Bronchial epithelial cell (primary cell): ENCODE results near the gene ZNF148. TPM values are rescaled to one million over a fixed set of nuclear protein-coding genes. Genes with fewer than 3 reads are reported as not detected.
A peak's percentile ranks its signal among the peaks of the same experiment; 100 is the strongest.

Experiments
- DNase-seq: peaks from one replicate; pipeline ENCODE4 v3.0.0-alpha.2; 2010; ENCODE audit warnings: low read depth
- FAIRE-seq: peaks from 2 replicates; lab custom pipeline; 2011; peaks lifted over from hg19 to GRCh38; lab: Jason Lieb, UNC
- H3K27me3 ChIP-seq: 2 replicates; pipeline ENCODE4 v1.5.1; 2011; ENCODE audit warnings: low read length; ENCODE audit not compliant: control insufficient read depth, insufficient read depth
- H3K36me3 ChIP-seq: 2 replicates; pipeline ENCODE4 v1.5.1; 2011; ENCODE audit warnings: low read length; ENCODE audit not compliant: control insufficient read depth, insufficient read depth
- H3K4me3 ChIP-seq: 2 replicates; pipeline ENCODE4 v1.5.1; 2011; ENCODE audit warnings: mild to moderate bottlenecking, low read depth, low read length, control low read depth
- CTCF ChIP-seq: IDR thresholded peaks from 2 replicates; pipeline ENCODE4 v1.5.1; 2011; ENCODE audit warnings: mild to moderate bottlenecking, moderate library complexity, low read length, control low read depth, inconsistent platforms; ENCODE audit not compliant: insufficient read depth, severe bottlenecking
- total RNA-seq: library from RNA; depleted of rRNA; stranded (reverse); fragments of >200 nt; gene quantifications from 2 replicates; pipeline ENCODE4 v1.2.1, GENCODE V29; 2014

The ZNF148 gene
- total RNA-seq, 1 donor from 2014 or later, result 26.1 TPM

DNA sequence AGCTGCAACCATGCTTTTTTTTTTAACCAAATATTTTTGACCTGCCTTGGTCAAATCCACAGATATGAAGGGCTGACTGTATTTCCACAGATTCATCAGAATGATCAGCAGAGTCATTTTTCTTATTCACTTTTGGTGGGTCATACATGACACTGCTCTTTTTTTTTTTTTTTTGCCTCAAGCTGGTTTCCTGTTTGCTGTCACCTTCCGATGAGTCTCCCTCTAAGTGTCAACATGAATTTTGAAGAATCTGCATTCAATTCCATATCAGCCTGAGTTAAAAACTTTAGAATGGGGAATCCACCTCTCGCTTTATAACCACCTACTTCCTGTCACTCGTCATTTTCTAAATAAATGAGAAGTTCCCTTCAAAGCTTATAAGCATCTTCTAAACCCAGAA, 160.4 kb downstream of the ZNF148 start:
- Histone ChIP-seq H3K27me3 (no peaks in the 10 kb centered on the region), H3K36me3 (no peaks in the 10 kb centered on the region), H3K4me3 (no peak overlapping the region)
- DNase-seq (no peak), FAIRE-seq (no peak)
- no peak for TF ChIP-seq CTCF

DNA sequence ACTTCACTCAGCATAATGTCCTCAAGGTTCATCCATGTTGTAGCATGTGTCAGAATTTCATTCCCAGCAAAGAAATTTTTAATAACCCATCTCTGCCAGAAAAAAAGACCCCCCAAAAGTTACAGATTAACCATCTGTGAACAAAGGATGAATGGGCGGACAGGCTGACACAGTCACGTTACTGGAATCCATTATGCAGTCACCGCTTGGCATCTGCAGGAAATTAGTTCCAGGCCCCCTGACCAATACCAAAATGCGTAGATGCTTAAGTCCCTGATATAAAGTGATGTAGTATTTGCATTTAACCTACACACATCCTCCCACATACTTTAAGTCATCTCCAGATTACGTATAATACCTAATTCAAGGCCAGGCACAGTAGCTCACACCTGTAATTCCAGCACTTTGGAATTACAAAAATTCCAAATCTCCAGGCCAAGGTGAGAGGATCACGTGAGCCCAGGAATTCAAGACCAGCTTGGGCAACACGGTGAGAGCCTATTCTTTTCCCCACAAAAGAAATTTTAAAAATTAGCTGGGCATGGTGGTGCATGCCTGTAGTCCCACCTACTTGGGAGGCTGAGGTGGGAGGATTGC, 161.1 kb downstream of the ZNF148 start:
- no peak overlapping the region for H3K4me3 ChIP-seq
- no peaks in the 10 kb centered on the region for H3K36me3 ChIP-seq
- DNase-seq (no peak), FAIRE-seq (no peak)
- no peak for TF ChIP-seq CTCF
- H3K27me3 ChIP-seq, result no peaks in the 10 kb centered on the region

DNA sequence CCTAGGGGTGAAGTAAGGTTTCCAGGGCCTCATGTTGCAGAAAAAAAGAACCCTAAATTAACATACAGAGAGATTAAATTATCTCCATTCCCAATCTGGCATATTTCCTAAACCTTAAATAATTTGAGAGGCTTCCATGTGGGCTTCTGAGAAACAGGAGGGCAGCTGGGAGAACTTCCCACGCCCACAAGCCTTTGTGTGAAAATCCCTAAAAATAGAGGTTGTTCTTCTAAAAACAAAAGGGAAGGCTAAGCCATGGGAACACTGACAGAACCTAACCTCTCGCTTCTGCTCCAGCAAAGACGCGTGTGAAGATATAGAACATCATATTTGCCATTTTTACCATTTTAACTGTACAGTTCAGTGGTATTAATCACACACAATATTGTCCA, 161.8 kb downstream of the ZNF148 start:
- no peak for TF ChIP-seq CTCF
- Histone ChIP-seq H3K27me3 (no peaks in the 10 kb centered on the region), H3K36me3 (no peaks in the 10 kb centered on the region), H3K4me3 (no peak overlapping the region)
- no peak for FAIRE-seq
- no peak for DNase-seq

GRCh38 chr3:125212509-125213363, 162.4 kb downstream of the ZNF148 start, which contains the start of gene SLC12A8:
Gene SLC12A8, minus strand, starts transcription at chr3:125212748. Its CDS starts 1,399 bp downstream, at chr3:125211349.
- FAIRE-seq (no peak), DNase-seq (no peak)
- peak within 1 kb of the TSS; percentile 77 for H3K4me3 ChIP-seq
- TF ChIP-seq CTCF, result no peak
- no peaks in the 10 kb centered on the region for H3K27me3 ChIP-seq
- H3K36me3 ChIP-seq, result no peaks in the 10 kb centered on the region

GRCh38 chr3:125212091-125212508, 163.0 kb downstream of the ZNF148 start:
- Histone ChIP-seq H3K4me3 (peak overlapping the region; percentile 77), H3K36me3 (no peaks in the 10 kb centered on the region), H3K27me3 (no peaks in the 10 kb centered on the region)
- FAIRE-seq (no peak), DNase-seq (no peak)
- TF ChIP-seq CTCF, result no peak
